ENCODE measurements around the gene MTG1.
"Not testable (repeated sequence)": the region's sequence is repeated elsewhere in the genome, so short reads cannot be mapped to it uniquely, and the experiment has no call there.

MTG1 gene

GRCh38 chr10:133465191-133465949, 71.4 kb downstream of the MTG1 start:
- H3K4me1 ChIP-seq (ENCODE audit: control insufficient read depth in 5 of 5, insufficient read depth in 5 of 5, low read length in 5 of 5): no peaks in the 10 kb centered on the region
- H3K36me3 ChIP-seq (ENCODE audit: control insufficient read depth in 5 of 5, insufficient read depth in 5 of 5, low read length in 5 of 5): peaks cover 0 to 14% (median 5%) of the 10 kb centered on the region in 5 donors
- H3K9me3 ChIP-seq (ENCODE audit: control insufficient read depth in 5 of 5, low read length in 5 of 5): no peaks in the 10 kb centered on the region
- no peak overlapping the region for H3K27ac ChIP-seq (ENCODE audit: low read depth, low read length)
- no peak overlapping the region for H3K9ac ChIP-seq (ENCODE audit: low read length in 5 of 5)
- no peak overlapping the region for H3K4me3 ChIP-seq (ENCODE audit: low read depth in 1 of 5, low read length in 5 of 5)
- H3K27me3 ChIP-seq (ENCODE audit: control insufficient read depth in 5 of 5, insufficient read depth in 4 of 5, low read length in 5 of 5): no peaks in the 10 kb centered on the region

GRCh38 chr10:133465950-133466474, 72.1 kb downstream of the MTG1 start:
- Histone ChIP-seq H3K4me3 (ENCODE audit: low read depth in 1 of 5, low read length in 5 of 5) (no peak overlapping the region), H3K36me3 (ENCODE audit: control insufficient read depth in 5 of 5, insufficient read depth in 5 of 5, low read length in 5 of 5) (peaks cover 0 to 14% (median 5%) of the 10 kb centered on the region in 5 donors), H3K27ac (ENCODE audit: low read depth, low read length) (no peak overlapping the region), H3K27me3 (ENCODE audit: control insufficient read depth in 5 of 5, insufficient read depth in 4 of 5, low read length in 5 of 5) (no peaks in the 10 kb centered on the region), H3K9ac (ENCODE audit: low read length in 5 of 5) (no peak overlapping the region), H3K9me3 (ENCODE audit: control insufficient read depth in 5 of 5, low read length in 5 of 5) (no peaks in the 10 kb centered on the region), H3K4me1 (ENCODE audit: control insufficient read depth in 5 of 5, insufficient read depth in 5 of 5, low read length in 5 of 5) (no peaks in the 10 kb centered on the region)

DNA sequence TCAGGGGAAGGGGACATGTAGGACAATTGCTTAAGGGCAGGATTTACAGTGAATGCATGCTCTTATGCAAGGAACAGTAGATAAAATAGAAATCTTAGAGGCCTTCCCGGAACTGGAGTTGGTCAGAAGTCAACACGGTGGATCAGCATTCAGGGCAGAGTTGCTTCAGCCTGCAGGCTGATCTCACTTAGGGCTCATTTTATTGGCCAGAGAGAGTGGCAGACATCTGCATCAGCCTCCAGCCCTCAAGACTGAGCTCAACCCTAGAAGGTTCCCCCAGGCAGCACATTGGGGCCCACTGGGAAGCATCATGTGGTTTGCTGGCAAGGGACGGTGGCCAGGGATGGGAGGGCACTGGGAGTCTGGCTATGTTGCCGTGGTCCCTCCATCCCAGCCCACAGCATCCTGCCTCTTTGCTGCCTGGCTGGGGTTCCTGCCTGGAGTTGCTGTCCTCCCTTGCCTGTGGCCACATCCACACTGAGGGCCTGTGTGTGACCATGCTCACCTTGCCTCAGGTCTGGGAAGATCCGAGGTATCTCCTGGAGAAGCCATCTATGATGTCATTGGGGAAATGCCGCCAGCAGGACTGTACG, 72.8 kb downstream of the MTG1 start:
- no peaks in the 10 kb centered on the region for H3K4me1 ChIP-seq (ENCODE audit: control insufficient read depth in 5 of 5, insufficient read depth in 5 of 5, low read length in 5 of 5)
- H3K9ac ChIP-seq (ENCODE audit: low read length in 5 of 5): no peak overlapping the region
- H3K9me3 ChIP-seq (ENCODE audit: control insufficient read depth in 5 of 5, low read length in 5 of 5): no peaks in the 10 kb centered on the region
- peaks cover 0 to 14% (median 5%) of the 10 kb centered on the region in 5 donors for H3K36me3 ChIP-seq (ENCODE audit: control insufficient read depth in 5 of 5, insufficient read depth in 5 of 5, low read length in 5 of 5)
- H3K27me3 ChIP-seq (ENCODE audit: control insufficient read depth in 5 of 5, insufficient read depth in 4 of 5, low read length in 5 of 5): no peaks in the 10 kb centered on the region
- H3K27ac ChIP-seq (ENCODE audit: low read depth, low read length): no peak overlapping the region
- no peak overlapping the region for H3K4me3 ChIP-seq (ENCODE audit: low read depth in 1 of 5, low read length in 5 of 5)

DNA sequence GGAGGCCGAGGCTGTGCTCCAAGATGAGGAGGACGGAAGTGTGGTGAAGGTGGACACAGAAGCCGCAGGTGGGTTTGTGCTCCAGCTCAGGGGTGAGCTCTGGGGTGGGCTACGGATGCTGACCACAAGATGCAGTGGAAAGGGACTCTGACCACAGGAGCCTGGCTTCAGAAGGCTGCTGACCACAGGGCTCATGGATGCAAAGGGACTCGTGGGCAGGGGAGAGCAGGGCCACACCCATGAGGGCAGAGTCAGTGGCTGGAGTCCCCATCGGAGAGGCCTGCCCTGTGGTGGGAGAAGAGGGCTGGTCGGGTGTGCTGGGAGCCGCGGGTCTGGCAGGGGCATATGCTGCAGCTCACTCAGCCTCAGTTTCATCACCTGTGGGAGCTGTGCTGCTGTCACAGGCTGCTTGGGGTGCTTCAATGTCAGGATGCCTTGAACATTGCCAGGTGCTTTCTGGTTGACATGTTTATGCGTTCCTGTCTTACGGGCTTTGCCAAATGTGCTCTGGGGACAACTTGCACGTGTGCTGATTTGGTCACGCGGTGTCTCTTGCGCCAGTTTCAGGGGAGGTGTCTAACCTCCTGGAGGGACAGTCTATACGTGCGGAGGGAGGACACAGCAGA, 73.4 kb downstream of the MTG1 start:
- Histone ChIP-seq H3K4me1 (ENCODE audit: control insufficient read depth in 5 of 5, insufficient read depth in 5 of 5, low read length in 5 of 5) (no peaks in the 10 kb centered on the region), H3K9ac (ENCODE audit: low read length in 5 of 5) (no peak overlapping the region), H3K27me3 (ENCODE audit: control insufficient read depth in 5 of 5, insufficient read depth in 4 of 5, low read length in 5 of 5) (no peaks in the 10 kb centered on the region), H3K4me3 (ENCODE audit: low read depth in 1 of 5, low read length in 5 of 5) (no peak overlapping the region), H3K36me3 (ENCODE audit: control insufficient read depth in 5 of 5, insufficient read depth in 5 of 5, low read length in 5 of 5) (peaks cover 0 to 14% (median 5%) of the 10 kb centered on the region in 5 donors), H3K9me3 (ENCODE audit: control insufficient read depth in 5 of 5, low read length in 5 of 5) (no peaks in the 10 kb centered on the region), H3K27ac (ENCODE audit: low read depth, low read length) (no peak overlapping the region)

GRCh38 chr10:133469205-133469604, 75.2 kb downstream of the MTG1 start:
- not testable (repeated sequence) for H3K4me1 ChIP-seq (ENCODE audit: control insufficient read depth in 5 of 5, insufficient read depth in 5 of 5, low read length in 5 of 5); H3K4me3 ChIP-seq (ENCODE audit: low read depth in 1 of 5, low read length in 5 of 5); H3K9ac ChIP-seq (ENCODE audit: low read length in 5 of 5); H3K9me3 ChIP-seq (ENCODE audit: control insufficient read depth in 5 of 5, low read length in 5 of 5); H3K27ac ChIP-seq (ENCODE audit: low read depth, low read length); H3K27me3 ChIP-seq (ENCODE audit: control insufficient read depth in 5 of 5, insufficient read depth in 4 of 5, low read length in 5 of 5)
- peaks cover 0 to 14% (median 5%) of the 10 kb centered on the region in 5 donors for H3K36me3 ChIP-seq (ENCODE audit: control insufficient read depth in 5 of 5, insufficient read depth in 5 of 5, low read length in 5 of 5)

- H3K4me1 ChIP-seq (ENCODE audit: control insufficient read depth in 5 of 5, insufficient read depth in 5 of 5, low read length in 5 of 5): no peaks in the 10 kb centered on the region
- H3K9ac ChIP-seq (ENCODE audit: low read length in 5 of 5): no peak overlapping the region
- H3K27me3 ChIP-seq (ENCODE audit: control insufficient read depth in 5 of 5, insufficient read depth in 4 of 5, low read length in 5 of 5): no peaks in the 10 kb centered on the region
- H3K4me3 ChIP-seq (ENCODE audit: low read depth in 1 of 5, low read length in 5 of 5): no peak overlapping the region
- H3K27ac ChIP-seq (ENCODE audit: low read depth, low read length): no peak overlapping the region
- peaks cover 0 to 12% (median 5%) of the 10 kb centered on the region in 5 donors for H3K36me3 ChIP-seq (ENCODE audit: control insufficient read depth in 5 of 5, insufficient read depth in 5 of 5, low read length in 5 of 5)
- no peaks in the 10 kb centered on the region for H3K9me3 ChIP-seq (ENCODE audit: control insufficient read depth in 5 of 5, low read length in 5 of 5)
Measured at GRCh38 chr10:133471300-133472109, 77.5 kb downstream of the MTG1 start.
